Measurements from ENCODE around the gene CCDC85B.

- TF ChIP-seq CTCF (IDR thresholded peaks at IDR 0.05) (no peak), POLR2A (IDR thresholded peaks at IDR 0.05) (peak; percentile 48 to 71)
Observed at GRCh38 chr11:65918211-65919140, 28.0 kb downstream of the CCDC85B start, which contains the start of gene C11orf68.

Measured in adrenal gland (tissue), 5 donors.